ENCODE measurements around the gene TMC4.
"Not testable (repeated sequence)": the region's sequence is repeated elsewhere in the genome, so short reads cannot be mapped to it uniquely, and the experiment has no call there.

The TMC4 gene

DNA sequence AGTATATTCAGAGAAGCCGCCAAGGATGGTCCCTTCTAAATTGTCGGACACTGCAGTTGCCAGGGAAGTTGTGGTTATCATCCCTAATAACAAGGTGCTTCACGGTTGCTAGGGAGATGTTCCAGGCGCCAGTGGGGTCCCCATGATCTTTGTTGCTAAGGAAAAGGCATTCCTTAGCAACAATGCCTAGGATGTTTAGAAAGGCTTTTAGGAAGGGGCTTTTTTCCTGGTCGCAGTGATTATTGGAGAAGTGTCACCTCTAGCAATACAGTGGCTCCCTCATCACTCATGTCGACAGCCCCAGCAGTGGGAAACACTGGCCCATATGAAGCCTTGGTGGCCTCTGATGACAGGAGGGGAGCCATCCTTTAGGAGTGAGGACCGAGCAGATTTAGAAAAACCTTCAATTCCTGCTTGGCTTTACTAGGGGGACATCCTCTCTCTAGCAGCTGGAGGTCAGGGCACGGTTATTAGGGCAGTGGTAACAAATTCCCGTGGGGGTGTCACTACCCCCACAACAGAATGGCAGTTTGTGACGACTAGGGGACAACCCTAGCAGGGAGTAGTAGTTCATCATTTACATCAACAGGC, 6.4 kb upstream of the TMC4 start:
- no peak for DNase-seq (ENCODE audit: low read depth)

DNA sequence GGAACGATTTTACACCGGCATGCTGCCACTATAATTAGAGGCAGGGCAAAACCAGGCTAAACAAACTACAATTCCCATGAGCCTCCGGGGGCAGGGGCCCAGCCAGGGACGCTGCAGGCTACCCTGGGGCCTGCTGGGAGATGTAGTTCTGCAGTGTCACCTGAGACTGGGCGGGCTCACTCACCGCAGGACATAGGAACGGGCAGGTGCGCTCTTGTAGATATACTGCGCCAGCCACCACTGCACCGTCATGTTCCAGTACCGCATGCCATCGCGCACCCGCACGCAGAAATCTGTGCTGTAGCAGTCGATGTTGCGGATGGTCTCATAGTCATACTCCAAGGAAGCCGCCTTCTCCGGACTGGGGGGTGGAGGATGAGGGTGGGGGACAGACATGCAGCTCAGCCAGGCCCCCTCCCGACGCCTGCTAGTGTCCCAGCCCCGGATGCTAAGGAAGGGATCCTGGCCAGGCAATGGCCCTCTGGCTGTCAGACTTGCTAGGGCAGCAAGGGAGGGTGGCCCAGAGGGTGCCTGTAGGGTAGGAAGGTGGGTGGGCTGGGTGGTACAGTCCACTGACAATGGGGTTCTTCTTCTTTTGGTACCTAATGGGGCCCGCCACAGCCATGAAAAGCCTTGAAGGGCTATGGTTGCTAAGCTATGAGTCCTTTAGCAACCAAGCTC, 5.8 kb upstream of the TMC4 start:
- DNase-seq (ENCODE audit: low read depth), result no peak

DNA sequence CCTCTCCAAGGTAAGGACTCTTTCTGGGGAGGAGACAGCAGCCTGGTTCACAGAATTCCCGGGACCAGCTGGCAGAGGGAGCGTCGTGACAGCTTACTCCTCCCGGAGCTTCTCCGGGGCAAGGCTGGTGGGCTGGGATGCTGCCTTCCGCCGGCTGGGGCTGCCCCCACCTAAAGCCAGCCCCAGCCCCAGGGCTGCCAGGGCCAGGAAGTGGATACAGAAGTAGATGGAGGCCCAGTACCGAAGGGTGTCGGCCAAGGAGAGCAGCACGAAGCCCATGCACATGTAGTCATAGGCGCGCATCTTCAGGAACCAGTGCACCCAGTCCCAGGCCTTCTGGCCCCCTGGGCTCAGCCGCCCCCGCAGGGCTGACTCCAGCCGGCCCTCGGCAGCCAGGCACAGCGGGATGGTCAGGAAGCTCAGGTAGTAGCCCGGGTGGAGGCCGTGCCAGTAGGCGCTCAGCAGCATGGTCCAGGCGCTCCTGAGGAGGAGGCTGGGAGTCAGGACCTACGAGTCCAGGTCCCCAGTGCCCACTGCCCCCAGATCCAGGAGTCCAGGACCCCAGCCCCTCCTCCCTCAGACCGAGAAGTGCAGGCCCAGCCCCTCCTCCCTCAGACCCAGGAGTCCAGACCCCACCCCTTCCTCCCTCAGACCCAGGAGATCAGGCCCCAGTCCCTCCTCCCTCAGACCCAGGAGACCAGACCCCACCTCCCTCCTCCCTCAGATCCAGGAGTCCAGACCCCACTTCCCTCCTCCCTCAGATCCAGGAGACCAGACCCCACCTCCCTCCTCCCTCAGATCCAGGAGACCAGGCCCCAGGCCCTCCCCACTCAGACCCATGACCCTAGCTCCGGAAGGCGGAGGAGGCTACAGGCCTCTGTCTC, 1.2 kb upstream of the TMC4 start:
- DNase-seq (ENCODE audit: low read depth), result no peak

DNA sequence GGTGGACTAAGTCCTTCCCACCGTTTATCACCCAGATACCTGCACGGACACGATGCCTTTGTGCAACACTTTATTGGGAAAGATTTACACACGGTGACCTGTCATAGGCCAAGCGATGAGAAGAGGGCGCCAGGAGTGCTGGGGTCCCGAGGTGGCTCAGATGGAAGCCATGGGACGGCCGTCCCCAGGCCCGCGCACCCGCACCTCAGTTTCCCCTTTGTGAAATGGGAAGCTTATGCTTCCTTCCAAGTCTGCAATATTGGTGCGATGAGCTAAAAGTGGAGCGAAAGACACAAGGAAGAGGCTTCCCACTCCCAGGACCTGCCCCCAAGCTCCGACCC, 369 bp upstream of the TMC4 start:
- DNase-seq (ENCODE audit: low read depth), result no peak

DNA sequence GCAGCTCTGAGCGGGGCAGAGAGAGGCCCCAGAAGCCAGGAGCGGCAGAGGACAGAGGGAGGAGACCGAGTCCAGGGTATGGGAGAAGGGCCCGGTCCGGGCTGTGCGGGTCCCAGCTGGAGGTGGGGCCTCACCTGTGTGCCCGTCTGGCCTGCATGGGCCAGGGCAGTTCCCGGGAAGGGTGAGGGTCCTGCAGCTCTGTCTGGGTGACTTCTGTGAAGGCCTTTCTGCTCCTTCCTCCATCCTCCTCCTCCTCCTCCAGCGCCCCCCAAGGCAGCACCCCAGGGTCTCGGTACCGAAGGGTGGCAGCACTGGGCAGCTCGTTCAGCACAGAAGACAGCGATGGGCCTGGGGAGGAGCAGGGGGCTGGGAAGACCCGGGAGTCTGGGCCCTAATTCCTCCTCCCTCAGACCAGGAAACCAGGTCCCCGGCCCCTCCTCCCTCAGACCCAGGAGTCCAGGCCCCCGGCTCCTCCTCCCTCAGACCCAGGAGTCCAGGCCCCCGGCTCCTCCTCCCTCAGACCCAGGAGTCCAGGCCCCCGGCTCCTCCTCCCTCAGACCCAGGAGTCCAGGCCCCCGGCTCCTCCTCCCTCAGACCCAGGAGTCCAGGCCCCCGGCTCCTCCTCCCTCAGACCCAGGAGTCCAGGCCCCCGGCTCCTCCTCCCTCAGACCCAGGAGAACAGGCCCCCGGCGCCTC, 1.1 kb downstream of the TMC4 start:
- DNase-seq (ENCODE audit: low read depth), result not testable (repeated sequence)

DNA sequence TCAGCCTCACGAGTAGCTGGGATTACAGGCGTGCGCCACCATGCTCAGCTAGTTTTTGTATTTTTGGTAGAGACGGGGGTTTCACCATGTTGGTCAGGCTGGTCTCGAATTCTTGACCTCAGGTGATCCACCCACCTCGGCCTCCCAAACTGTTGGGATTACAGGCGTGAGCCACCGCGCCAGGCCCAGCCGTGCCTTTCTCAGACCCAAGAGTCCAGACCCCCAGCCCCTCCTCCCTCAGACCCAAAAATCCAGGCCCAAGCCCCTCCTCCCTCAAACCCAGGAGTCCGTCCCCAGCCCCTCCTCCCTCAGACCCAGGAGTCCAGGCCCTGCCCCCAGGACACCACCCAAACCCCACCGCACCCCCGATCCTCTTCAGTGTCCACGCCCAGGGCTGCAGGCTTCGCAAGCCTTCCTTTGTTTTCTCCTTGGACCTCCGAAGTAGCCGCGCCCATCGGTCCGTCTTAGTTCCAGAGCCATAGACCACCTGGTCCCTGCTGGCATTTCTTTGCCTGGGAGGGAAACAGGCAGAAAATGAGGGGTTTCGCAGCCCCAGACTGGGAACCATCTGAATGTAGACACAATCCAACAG, 3.7 kb downstream of the TMC4 start:
- no peak for DNase-seq (ENCODE audit: low read depth)

DNA sequence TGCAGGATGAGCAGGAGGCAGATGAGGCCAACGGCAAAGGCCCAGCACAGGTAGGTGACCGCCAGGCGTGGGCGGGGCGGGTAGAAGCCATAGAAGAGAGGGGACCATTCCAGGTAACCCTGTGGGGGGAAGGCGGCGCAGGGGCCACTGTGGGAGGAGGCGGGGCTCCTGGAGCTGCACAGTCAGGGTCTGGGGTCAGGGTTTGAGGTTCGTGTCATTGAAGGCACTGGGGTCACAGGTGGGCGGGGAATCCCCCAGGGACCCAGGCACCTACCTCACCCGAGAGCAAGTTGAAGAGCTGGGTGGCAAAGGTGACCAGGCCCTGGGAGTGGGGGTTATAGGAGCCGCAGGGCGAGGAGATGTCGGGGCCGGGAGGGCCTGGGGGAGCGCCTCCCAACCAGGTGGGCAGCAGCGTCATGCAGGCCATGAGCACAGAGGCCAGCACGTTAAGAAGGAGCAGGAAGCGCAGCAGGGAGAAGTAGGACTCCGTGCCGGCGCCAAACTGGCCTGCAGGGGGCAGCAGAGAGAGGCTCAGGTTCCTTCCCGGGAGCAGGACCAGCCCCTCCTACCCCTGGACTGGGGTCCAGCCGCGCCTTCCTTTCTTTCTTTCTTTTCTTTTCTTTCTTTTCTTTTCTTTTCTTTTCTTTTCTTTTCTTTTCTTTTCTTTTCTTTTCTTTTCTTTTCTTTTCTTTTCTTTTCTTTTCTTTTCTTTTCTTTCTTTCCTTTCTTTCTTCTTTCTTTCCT, 4.6 kb downstream of the TMC4 start:
- DNase-seq (ENCODE audit: low read depth), result peak; percentile 93

DNA sequence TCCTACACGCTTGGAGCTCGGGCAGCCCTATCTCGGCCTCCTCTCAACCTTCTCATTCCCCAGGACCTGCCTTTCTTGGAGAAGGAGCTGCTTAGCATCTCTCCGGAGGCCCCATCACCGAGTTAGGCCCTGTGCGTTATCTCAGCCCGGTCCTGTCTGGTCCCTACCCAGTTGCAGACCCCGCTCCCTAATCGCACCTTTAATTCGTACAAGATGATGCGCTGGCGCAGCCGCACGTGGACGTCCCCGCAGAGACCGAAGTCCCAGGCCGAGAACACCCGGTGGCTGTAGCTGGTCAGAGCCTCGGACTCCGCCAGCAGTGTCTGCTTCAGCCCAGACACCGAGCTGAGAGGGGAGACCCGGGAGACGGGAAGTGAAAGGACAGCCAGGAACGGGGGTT, 7.7 kb downstream of the TMC4 start:
- no peak for DNase-seq (ENCODE audit: low read depth)

DNA sequence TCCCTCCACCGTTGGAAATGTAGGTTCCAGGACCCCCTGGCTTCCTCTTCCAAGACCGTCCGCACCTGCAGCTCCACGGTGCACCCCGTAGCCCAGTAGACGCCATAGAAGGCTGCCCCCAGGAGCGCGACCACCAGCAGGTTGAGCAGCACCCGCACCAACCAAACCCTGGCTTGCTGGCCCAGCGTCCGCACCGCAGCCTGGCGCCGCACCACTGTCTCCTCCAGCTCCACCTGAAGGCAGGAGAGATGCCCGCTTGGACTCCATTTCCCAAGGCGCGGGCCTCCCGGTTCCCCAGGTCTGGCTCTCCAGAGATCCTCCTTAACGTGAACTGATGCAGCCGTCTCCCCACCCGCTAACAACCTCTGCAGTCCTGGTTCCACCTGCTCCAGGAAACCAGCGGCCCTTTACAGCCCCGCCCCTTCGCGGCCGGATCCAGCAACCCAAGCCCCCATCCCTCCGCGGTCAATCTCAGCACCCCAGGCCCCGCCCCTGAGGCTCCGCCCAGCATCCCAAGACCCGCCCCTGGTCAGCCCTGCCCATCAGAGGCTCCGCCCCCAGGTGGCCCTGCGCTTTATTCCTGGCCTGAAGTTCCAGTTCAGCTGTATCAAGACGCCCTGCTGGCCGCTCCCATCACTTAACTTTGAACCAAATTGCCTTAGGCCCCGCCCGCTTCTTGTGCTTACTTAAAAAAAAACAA, 8.4 kb downstream of the TMC4 start:
- DNase-seq (ENCODE audit: low read depth), result peak; percentile 34

DNA sequence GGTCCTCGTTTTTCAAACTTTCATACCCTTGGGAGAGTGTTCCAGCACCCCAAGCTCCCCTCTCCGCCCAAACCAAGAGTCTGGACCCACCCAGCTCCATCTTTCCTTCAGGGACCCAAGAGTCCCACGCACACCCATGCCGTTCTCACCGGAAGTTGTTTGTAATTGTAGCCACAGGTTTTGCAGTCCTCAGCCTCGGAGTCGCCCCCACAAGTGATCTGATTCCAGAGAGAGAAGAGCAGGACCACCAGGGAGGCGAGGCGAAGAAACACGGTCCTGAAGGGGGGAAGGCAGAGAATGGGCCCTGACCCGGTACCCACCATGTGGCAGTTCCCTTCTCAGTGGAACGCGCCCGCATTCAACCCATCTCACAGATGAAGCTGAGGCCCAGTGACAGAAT, 10.1 kb downstream of the TMC4 start:
- no peak for DNase-seq (ENCODE audit: low read depth)

DNA sequence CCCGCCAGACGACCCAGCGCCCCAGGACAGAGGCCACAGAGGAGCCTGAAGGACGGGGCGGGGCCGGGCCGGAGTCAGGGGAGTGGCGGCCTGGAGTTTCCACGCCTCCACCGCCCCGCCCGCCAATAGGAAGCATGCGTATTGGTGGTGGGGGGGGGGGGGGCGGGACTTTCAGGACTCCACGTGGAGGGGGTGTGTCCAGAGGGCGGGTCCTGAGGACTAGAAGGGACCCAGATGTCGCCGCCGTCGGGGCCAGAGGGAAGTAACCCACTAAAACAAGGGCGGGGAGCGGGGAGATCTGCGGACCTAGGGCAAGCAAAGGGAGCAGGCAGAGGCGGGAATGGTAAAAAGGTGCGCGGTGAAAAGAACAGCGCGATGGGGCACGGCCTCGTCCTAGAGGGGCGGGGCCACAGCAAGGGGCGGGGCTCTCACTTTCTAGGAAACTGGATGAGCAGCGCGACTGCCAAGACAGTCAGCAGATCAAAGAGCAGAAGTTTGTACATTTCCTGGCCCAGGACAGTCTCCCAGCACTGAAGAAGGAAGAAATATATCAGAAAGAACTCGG, 10.6 kb downstream of the TMC4 start:
- peak; percentile 61 for DNase-seq (ENCODE audit: low read depth)

DNA sequence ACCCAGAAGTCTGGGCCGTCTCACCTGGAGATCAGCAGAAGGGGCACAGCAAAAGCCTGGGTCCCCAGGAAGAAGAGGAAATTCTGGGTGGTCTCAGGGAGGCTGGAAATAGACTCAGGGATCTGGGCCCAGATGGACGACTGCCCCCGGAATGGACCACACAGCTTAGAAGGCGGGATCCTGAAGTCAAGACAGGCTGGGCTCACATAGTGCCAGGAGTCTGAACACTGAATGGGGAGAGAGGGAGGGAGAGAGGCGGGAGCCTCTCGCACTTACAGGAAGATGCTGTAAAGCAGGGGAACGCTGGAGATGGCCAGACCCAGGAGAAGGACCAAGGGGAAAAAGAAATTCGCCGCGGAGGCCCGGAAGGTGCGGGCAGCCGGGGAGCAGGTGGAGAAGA, 12.1 kb downstream of the TMC4 start:
- no peak for DNase-seq (ENCODE audit: low read depth)

DNA sequence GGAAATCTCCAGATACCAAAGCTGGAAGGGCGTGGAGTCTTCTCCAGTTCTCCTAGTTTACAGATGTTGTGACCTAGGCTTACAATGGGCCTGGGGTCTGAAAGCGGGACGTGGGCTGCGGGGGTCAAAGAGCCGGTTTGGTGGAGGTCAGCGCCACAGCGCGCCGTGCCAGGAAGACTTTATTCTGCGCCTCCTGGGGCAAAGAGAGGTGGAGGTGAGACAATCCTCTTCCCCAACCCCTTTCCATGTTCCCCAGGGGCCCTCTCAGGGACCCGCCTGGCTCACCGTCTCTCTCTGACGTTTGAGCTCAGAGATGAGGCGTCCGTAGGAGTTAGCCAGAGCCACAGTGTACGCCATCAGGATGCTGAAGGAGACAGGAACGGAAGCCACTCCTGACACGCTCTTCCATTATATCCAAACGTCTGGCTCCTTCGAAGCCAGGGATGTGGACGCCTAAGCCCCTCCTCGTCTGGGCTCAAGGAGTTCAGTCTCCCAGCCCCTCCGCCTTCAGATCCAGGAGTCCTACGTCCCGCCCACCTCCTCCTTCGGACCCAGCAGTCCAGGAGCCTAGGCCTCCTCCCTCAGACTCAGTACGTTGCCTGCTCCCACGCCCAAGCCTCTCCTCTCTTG, 12.7 kb downstream of the TMC4 start:
- DNase-seq (ENCODE audit: low read depth), result no peak

DNA sequence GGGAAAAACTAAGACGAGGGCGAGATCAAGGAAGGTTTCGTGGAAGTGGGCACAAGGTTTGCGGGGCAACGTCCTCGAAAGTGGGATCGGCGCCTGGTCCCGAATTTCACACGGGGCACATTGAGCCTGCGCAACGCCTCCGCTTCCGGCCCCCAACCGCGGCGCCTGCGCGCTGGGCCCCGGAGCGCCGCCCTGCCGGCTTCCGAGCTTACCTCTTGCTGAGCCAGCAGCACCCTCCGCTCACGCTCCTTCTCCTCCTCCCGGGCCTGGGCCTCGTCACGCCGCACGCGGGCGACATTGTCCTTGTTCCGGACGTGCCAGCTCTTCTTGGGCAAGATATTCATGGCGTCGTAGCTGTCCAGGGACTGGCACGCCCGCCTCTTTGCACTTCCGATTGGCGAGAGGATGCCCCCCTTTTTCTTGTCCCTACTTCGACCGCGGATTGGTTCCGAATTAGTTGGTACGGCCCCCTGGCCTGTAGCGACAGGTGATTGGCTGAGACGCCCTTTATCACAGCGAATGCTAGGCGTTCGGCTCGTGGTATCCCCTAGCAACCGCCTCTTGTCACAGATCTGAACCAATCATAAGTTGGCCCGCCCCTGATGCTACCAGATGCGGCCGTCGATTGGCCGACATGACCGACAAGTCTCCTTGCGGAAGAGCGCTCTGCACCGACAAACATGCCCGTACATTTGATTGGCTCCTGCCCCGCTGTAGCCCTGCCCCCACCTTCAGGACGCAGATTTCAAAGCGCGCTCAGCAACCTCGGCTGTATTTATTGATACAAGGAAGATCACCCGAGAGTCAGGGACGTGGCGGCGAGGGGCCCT, 13.4 kb downstream of the TMC4 start, which contains the start of gene LENG1:
LENG1 (minus strand) TSS at position 370 of the 830 bp plus-strand sequence; CDS start at position 344, 26 bp downstream.
- peak; percentile 98 for DNase-seq (ENCODE audit: low read depth)

DNA sequence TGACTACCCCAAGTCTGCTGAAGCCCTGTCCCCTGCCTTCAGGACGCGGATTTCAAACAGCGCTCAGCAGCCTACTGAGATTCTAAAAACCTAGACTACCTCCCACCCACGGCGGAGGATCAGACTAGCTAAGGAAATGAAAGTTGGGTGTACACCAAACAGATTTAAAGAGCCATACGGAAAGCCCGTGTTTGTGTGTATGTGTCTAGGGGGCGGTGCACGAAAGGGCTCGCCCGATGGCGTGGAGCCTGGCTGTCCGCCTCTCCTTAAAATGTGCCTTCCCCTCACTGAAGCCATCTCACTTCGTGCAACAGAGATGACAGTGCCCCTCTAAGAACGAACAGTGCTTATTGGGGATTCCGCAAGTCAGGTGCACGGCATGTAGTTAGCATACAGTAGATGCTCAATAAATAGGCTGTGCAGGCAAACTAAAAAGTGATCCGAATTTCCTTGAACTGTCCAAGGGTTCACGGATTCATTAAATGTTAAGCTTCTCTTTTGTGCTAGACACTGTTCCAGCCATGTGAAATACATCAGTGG, 14.1 kb downstream of the TMC4 start:
- no peak for DNase-seq (ENCODE audit: low read depth)

DNA sequence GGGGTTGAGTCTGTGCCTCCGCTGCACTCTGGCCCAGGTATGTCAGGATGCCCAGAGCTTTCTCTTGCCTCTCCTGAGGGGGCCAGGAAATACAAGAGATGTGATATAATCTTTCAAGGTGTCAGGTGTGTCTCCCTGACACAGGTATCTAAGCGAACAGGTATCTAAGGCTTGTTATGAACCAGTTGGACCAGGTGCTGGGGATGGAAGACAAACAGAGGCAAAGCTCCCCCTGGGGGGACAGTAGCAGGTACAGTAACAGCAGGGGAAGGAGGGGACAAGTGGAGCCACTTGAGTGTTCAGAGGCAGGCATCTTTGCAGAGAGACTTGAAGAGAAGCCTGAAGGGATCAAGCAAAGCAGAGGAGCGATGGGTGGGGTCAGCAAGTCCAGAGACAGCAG, 16.0 kb downstream of the TMC4 start:
- DNase-seq (ENCODE audit: low read depth), result no peak

DNA sequence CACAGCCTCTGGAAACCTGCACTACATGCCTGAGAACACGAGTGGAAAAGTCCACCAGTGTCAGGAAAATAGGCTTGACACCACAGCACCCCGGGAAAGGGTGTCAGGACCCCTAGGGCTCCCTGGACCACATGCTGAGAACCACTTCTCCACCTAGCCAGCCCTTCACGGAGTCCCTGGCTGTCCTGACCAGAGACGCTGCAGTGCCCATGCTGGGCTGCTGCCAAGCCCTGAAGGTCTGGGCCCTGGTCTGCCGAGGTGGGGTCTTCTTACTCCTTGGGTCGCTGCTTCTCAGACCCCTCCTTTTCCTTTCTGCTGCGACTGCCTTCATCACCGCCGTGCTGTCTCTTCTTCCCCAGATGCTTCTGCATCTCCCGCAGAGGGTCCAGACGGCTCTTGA, 16.5 kb downstream of the TMC4 start:
- no peak for DNase-seq (ENCODE audit: low read depth)

DNA sequence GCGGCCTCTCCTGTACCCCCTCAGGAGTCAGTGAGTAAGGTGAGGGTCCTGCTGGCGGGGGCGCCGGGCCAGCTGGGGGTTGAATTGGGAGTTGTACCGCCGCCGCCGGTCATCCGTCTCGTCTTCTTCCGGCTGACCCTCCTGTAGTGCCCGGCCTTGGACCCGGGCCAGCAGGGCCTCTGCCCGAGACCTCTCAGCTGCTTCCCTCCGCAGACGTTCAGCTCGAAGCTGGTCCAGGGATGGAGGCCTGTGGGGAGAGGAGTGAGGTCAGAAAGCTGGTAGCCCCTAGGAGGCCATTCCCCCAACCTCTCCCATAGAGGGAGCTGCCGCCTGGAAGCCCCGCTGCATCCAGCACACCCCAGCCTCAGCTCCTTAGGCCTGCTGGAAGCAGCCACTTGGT, 17.3 kb downstream of the TMC4 start:
- no peak for DNase-seq (ENCODE audit: low read depth)

Data from stimulated activated CD8-positive, alpha-beta memory T cell treated with anti-CD3 and anti-CD28 coated beads, Interleukin-12 subunit alpha, Interleukin-12 subunit beta, amount 100 ng/mL, for 1 hour (primary cell).